H9 (cell line): ENCODE data around the gene E2F7. TPM values are rescaled to one million over a fixed set of nuclear protein-coding genes. Genes with fewer than 3 reads are reported as not detected.

Source experiments
- DNase-seq: peaks from one replicate; pipeline ENCODE4 v3.0.0-alpha.2; 2017
- H2AFZ ChIP-seq: one replicate; pipeline ENCODE4 v1.6.1; 2013; ENCODE audit warnings: mild to moderate bottlenecking, low read length, control low read depth, moderate library complexity
- H2AK5ac ChIP-seq: 2 replicates; pipeline ENCODE4 v1.6.1; 2013; ENCODE audit warnings: low read length, control low read depth, mixed read lengths; ENCODE audit not compliant: insufficient read length
- H2BK120ac ChIP-seq: one replicate; pipeline ENCODE4 v1.6.1; 2013; ENCODE audit warnings: low read depth, mild to moderate bottlenecking, low read length, control low read depth, inconsistent platforms; ENCODE audit not compliant: poor library complexity, severe bottlenecking
- H2BK12ac ChIP-seq: 2 replicates; pipeline ENCODE4 v1.6.1; 2013; ENCODE audit warnings: low read length, control low read depth, mixed read lengths, low read depth; ENCODE audit not compliant: insufficient read length
- H2BK15ac ChIP-seq: 2 replicates; pipeline ENCODE4 v1.6.1; 2013; ENCODE audit warnings: low read depth, low read length, control low read depth
- H2BK20ac ChIP-seq: one replicate; pipeline ENCODE4 v1.6.1; 2013; ENCODE audit warnings: low read depth, mild to moderate bottlenecking, low read length, control low read depth, inconsistent platforms; ENCODE audit not compliant: poor library complexity, severe bottlenecking
- H2BK5ac ChIP-seq: 2 replicates; pipeline ENCODE4 v1.6.1; 2013; ENCODE audit warnings: low read length, control low read depth, mixed read lengths; ENCODE audit not compliant: insufficient read length
- H3K14ac ChIP-seq: 2 replicates; pipeline ENCODE4 v1.6.1; 2013; ENCODE audit warnings: low read length, control low read depth; ENCODE audit not compliant: insufficient read depth
- H3K18ac ChIP-seq: 2 replicates; pipeline ENCODE4 v1.6.1; 2013; ENCODE audit warnings: low read depth, mild to moderate bottlenecking, mixed read lengths, low read length, control low read depth; ENCODE audit not compliant: insufficient read length
- H3K23ac ChIP-seq: 2 replicates; pipeline ENCODE4 v1.6.1; 2013; ENCODE audit warnings: low read length, control low read depth, mixed read lengths, low read depth; ENCODE audit not compliant: insufficient read length
- H3K23me2 ChIP-seq: 2 replicates; pipeline ENCODE4 v1.6.1; 2013; ENCODE audit warnings: low read depth, mild to moderate bottlenecking, mixed read lengths, low read length, control low read depth; ENCODE audit not compliant: insufficient read length, poor library complexity, severe bottlenecking
- H3K27ac ChIP-seq: 2 replicates; pipeline ENCODE4 v1.5.1; 2013; ENCODE audit warnings: low read length, control low read depth, mixed read lengths, low read depth; ENCODE audit not compliant: insufficient read length
- H3K27me3 ChIP-seq: 2 replicates; pipeline ENCODE4 v1.6.1; 2013; ENCODE audit warnings: low read length, control low read depth, inconsistent platforms; ENCODE audit not compliant: insufficient read depth
- H3K4ac ChIP-seq: 2 replicates; pipeline ENCODE4 v1.6.1; 2013; ENCODE audit warnings: low read depth, mild to moderate bottlenecking, control low read depth, inconsistent platforms, low read length, moderate library complexity
- H3K4me1 ChIP-seq: 2 replicates; pipeline ENCODE4 v1.6.1; 2013; ENCODE audit warnings: low read length, control low read depth, inconsistent platforms; ENCODE audit not compliant: insufficient read depth
- H3K4me2 ChIP-seq: 2 replicates; pipeline ENCODE4 v1.6.1; 2013; ENCODE audit warnings: low read length, control low read depth, mixed read lengths; ENCODE audit not compliant: insufficient read length, insufficient read depth
- H3K56ac ChIP-seq: 2 replicates; pipeline ENCODE4 v1.6.1; 2013; ENCODE audit warnings: low read depth, mild to moderate bottlenecking, mixed read lengths, low read length, control low read depth; ENCODE audit not compliant: insufficient read length
- H3K79me1 ChIP-seq: 2 replicates; pipeline ENCODE4 v1.6.1; 2013; ENCODE audit warnings: low read depth, mild to moderate bottlenecking, moderate library complexity, low read length, control low read depth, inconsistent platforms; ENCODE audit not compliant: insufficient read depth, poor library complexity, severe bottlenecking
- H3K79me2 ChIP-seq: 2 replicates; pipeline ENCODE4 v1.6.1; 2013; ENCODE audit warnings: low read length, control low read depth, inconsistent platforms; ENCODE audit not compliant: insufficient read depth
- H3K9ac ChIP-seq: 2 replicates; pipeline ENCODE4 v1.6.1; 2013; ENCODE audit warnings: low read length, control low read depth, mixed read lengths; ENCODE audit not compliant: insufficient read length; ENCODE audit errors: extremely low read depth
- H3K9me3 ChIP-seq: one replicate; pipeline ENCODE4 v1.6.1; 2013; ENCODE audit warnings: low read depth, low read length, inconsistent platforms; ENCODE audit not compliant: control insufficient read depth
- H3T11ph ChIP-seq: one replicate; pipeline ENCODE4 v1.6.1; 2013; ENCODE audit warnings: mild to moderate bottlenecking, low read length, control low read depth, inconsistent platforms
- H4K20me1 ChIP-seq: one replicate; pipeline ENCODE4 v1.6.1; 2013; ENCODE audit not compliant: control insufficient read depth, insufficient read length, insufficient read depth
- H4K5ac ChIP-seq: 2 replicates; pipeline ENCODE4 v1.6.1; 2013; ENCODE audit warnings: low read depth, mild to moderate bottlenecking, mixed read lengths, low read length, control low read depth; ENCODE audit not compliant: insufficient read length
- H4K8ac ChIP-seq: replicated peaks from 2 replicates; pipeline ENCODE4 v1.6.1; 2013; ENCODE audit warnings: low read length, control low read depth, mixed read lengths, low read depth; ENCODE audit not compliant: insufficient read length
- H4K91ac ChIP-seq: 2 replicates; pipeline ENCODE4 v1.6.1; 2013; ENCODE audit warnings: low read depth, mild to moderate bottlenecking, moderate library complexity, mixed read lengths, low read length, control low read depth; ENCODE audit not compliant: insufficient read length
- H3K27ac Mint-ChIP-seq, 3 experiments: 2 replicates in 2 of 3; 3 replicates in 1 of 3; pipeline ENCODE4 v1.8.0; 2020 to 2021; ENCODE audit warnings: mixed read lengths in 3 of 3, mild to moderate bottlenecking in 1 of 3, moderate library complexity in 1 of 3
- H3K27me3 Mint-ChIP-seq: 2 replicates; pipeline ENCODE4 v1.8.0; 2021; ENCODE audit warnings: low read depth, mild to moderate bottlenecking, moderate library complexity, mixed read lengths
- H3K36me3 Mint-ChIP-seq, 3 experiments: 2 replicates in 2 of 3; 3 replicates in 1 of 3; pipeline ENCODE4 v1.8.0; 2020 to 2021; ENCODE audit warnings: low read depth in 3 of 3, mixed read lengths in 3 of 3; ENCODE audit not compliant: insufficient read depth in 1 of 3
- H3K4me1 Mint-ChIP-seq, 2 experiments: 2 replicates each; pipeline ENCODE4 v1.8.0; 2020; ENCODE audit warnings: mixed read lengths in 2 of 2
- H3K4me3 Mint-ChIP-seq, 2 experiments: 2 replicates in 1 of 2; 3 replicates in 1 of 2; pipeline ENCODE4 v1.8.0; 2020 to 2021; ENCODE audit warnings: mild to moderate bottlenecking in 2 of 2, mixed read lengths in 2 of 2, moderate library complexity in 1 of 2
- H3K9me3 Mint-ChIP-seq, 2 experiments: 2 replicates in 1 of 2; 3 replicates in 1 of 2; pipeline ENCODE4 v1.8.0; 2020; ENCODE audit warnings: mild to moderate bottlenecking in 2 of 2, mixed read lengths in 2 of 2, moderate library complexity in 1 of 2
- WGBS: extraction: QIAGEN DNeasy Blood & Tissue Kit; methylation state at CpG from one replicate; pipeline ENCODE4 v1.1.7; 2013; ENCODE audit warnings: missing lambda C conversion rate, low lambda C conversion rate, mixed read lengths; ENCODE audit not compliant: insufficient read length; ENCODE audit errors: extremely low coverage; 5-methylcytosine and 5-hydroxymethylcytosine counted together
- total RNA-seq: library from RNA; stranded (reverse); gene quantifications from 2 replicates; pipeline ENCODE4 v1.2.1, GENCODE V29; 2021
- TF ChIP-seq, protein P1 (sequence below): fragments of 200-600 bp; sonication (generic); conservative IDR thresholded peaks from 3 replicates; pipeline ENCODE4 v1.8.0; 2021; ENCODE audit warnings: antibody characterized with exemption, mild to moderate bottlenecking

E2F7 gene
- total RNA-seq, 1 experiment from 2014 or later, result 24.5 TPM

DNA sequence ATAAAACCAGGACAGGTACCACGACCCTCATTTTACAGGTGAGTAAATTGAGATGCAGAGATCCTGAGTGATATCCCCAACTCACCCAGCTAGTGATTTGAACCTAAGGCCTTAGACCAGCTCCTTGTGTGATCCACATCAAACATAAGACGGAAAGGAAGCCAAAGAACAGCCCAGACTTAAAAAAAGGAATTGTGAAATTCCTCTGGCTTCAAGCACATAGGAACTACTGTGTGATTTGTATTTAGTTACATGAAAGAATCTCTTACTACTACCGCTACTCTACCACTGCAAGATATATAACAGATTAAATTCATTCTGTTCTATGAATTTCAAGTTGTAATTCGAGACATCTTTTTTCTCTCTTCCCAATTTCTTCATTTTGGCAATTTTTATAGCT lies 10.5 kb downstream of the E2F7 start:
- Histone ChIP-seq H2BK12ac (no peak overlapping the region), H3T11ph (no peak overlapping the region), H3K4me2 (no peak overlapping the region), H3K18ac (no peak overlapping the region), H3K23ac (no peak overlapping the region), H2AK5ac (no peak overlapping the region), H3K9ac (no peak overlapping the region), H3K4me1 (no peaks in the 10 kb centered on the region; the same call in 1 of the 2 replicates), H2BK20ac (no peak overlapping the region), H4K91ac (no peak overlapping the region), H4K20me1 (no peaks in the 10 kb centered on the region), H2AFZ (no peak overlapping the region), H3K23me2 (no peaks in the 10 kb centered on the region), H3K27me3 (no peaks in the 10 kb centered on the region), H3K4ac (no peak overlapping the region), H3K56ac (no peak overlapping the region), H2BK15ac (no peak overlapping the region), H2BK5ac (no peak overlapping the region), H3K79me2 (0 out of 2 replicates have a peak, but pooled peaks cover 2% of the 10 kb centered on the region), H3K9me3 (no peaks in the 10 kb centered on the region), H3K14ac (no peak overlapping the region), H4K8ac (no peak overlapping the region), H4K5ac (no peak overlapping the region), H2BK120ac (no peak overlapping the region), H3K27ac (no peak overlapping the region), H3K79me1 (peaks cover 3% of the 10 kb centered on the region)
- peaks cover 11 to 57% (median 55%) of the 10 kb centered on the region in 3 experiments; a peak in 6 of 7 replicates for H3K36me3 Mint-ChIP-seq
- no CpG with 5 or more reads among the region's 4 CpGs for WGBS
- TF ChIP-seq, protein P1, sequence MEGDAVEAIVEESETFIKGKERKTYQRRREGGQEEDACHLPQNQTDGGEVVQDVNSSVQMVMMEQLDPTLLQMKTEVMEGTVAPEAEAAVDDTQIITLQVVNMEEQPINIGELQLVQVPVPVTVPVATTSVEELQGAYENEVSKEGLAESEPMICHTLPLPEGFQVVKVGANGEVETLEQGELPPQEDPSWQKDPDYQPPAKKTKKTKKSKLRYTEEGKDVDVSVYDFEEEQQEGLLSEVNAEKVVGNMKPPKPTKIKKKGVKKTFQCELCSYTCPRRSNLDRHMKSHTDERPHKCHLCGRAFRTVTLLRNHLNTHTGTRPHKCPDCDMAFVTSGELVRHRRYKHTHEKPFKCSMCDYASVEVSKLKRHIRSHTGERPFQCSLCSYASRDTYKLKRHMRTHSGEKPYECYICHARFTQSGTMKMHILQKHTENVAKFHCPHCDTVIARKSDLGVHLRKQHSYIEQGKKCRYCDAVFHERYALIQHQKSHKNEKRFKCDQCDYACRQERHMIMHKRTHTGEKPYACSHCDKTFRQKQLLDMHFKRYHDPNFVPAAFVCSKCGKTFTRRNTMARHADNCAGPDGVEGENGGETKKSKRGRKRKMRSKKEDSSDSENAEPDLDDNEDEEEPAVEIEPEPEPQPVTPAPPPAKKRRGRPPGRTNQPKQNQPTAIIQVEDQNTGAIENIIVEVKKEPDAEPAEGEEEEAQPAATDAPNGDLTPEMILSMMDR, result no peak
- H3K27me3 Mint-ChIP-seq, result no peaks in the 10 kb centered on the region
- H3K27ac Mint-ChIP-seq, result peak overlapping the region in 1 of 3 experiments; percentile 48; a peak in 3 of 7 replicates
- H3K4me3 Mint-ChIP-seq, result no peak overlapping the region
- DNase-seq, result no peak
- peaks cover 0 to 4% of the 10 kb centered on the region in 2 experiments; a peak in 1 of 4 replicates for H3K4me1 Mint-ChIP-seq
- no peaks in the 10 kb centered on the region for H3K9me3 Mint-ChIP-seq
